ENCODE measurements around the gene CRYAA. TPM values are rescaled to one million over a fixed set of nuclear protein-coding genes. Genes with fewer than 3 reads are reported as not detected.

The CRYAA gene
- total and polyA plus RNA-seq, 11 donors = not detected

- Histone ChIP-seq H3K36me3 (no peaks in the 10 kb centered on the region), H3K4me3 (no peak overlapping the region), H3K27me3 (no peaks in the 10 kb centered on the region), H3K9me3 (peaks cover 0 to 38% (median 25%) of the 10 kb centered on the region in 12 donors), H3K4me1 (peaks cover 4 to 39% (median 25%) of the 10 kb centered on the region in 12 donors), H3K27ac (peak overlapping the region in 5 of 12 donors; percentile 10 to 61 (median 34))
- TF ChIP-seq CTCF (IDR thresholded peaks at IDR 0.05) (no peak), POLR2A (IDR thresholded peaks at IDR 0.05) (no peak)
- ATAC-seq (peak; percentile 33 to 58 (median 50)), DNase-seq (peak in 3 of 5 donors; percentile 10 to 29 (median 21))
- intact Hi-C loops (cut with DNase I) = no loop called here
- 37 to 55% (median 50%) methylated on average over 6 of the region's 6 CpGs for WGBS, 4 donors
These were observed 28.0 kb downstream of the CRYAA start for GRCh38 chr21:43196826-43197225.

- intact Hi-C loops (cut with DNase I) = no loop called here
- Histone ChIP-seq H3K9me3 (peaks cover 0 to 47% (median 27%) of the 10 kb centered on the region in 12 donors), H3K36me3 (no peaks in the 10 kb centered on the region), H3K4me3 (no peak overlapping the region), H3K27ac (no peak overlapping the region), H3K27me3 (no peaks in the 10 kb centered on the region), H3K4me1 (peaks cover 4 to 39% (median 25%) of the 10 kb centered on the region in 12 donors)
- DNase-seq = no peak
- TF ChIP-seq CTCF (IDR thresholded peaks at IDR 0.05) (no peak), POLR2A (IDR thresholded peaks at IDR 0.05) (no peak)
- 92 to 97% (median 93%) methylated on average over 2 of the region's 2 CpGs for WGBS, 4 donors
- no peak for ATAC-seq
These were observed 29.6 kb downstream of the CRYAA start for GRCh38 chr21:43198376-43198775.

GRCh38 chr21:43201491-43201890 is 32.7 kb downstream of the CRYAA start:
- WGBS, 4 donors = 81 to 97% (median 84%) methylated on average over 1 of the region's 1 CpG
- DNase-seq = no peak
- ATAC-seq = no peak
- Histone ChIP-seq H3K4me1 (peaks cover 0 to 9% (median 4%) of the 10 kb centered on the region in 12 donors), H3K36me3 (no peaks in the 10 kb centered on the region), H3K9me3 (peaks cover 0 to 47% (median 27%) of the 10 kb centered on the region in 12 donors), H3K27me3 (peaks cover 0 to 3% (median 0%) of the 10 kb centered on the region in 9 donors), H3K4me3 (no peak overlapping the region), H3K27ac (no peak overlapping the region)
- TF ChIP-seq POLR2A (IDR thresholded peaks at IDR 0.05) (no peak), CTCF (IDR thresholded peaks at IDR 0.05) (no peak)
- intact Hi-C loops (cut with DNase I) = no loop called here

GRCh38 chr21:43203591-43203990 is 34.8 kb downstream of the CRYAA start:
- no peak overlapping the region for H3K4me3 ChIP-seq
- intact Hi-C loops (cut with DNase I) = no loop called here
- peaks cover 0 to 38% (median 22%) of the 10 kb centered on the region in 12 donors for H3K9me3 ChIP-seq
- H3K36me3 ChIP-seq = no peaks in the 10 kb centered on the region
- no peak for ATAC-seq
- WGBS, 4 donors = 76 to 87% (median 79%) methylated on average over 6 of the region's 6 CpGs
- peak in 2 of 5 donors; percentile 2 to 3 for DNase-seq
- no peaks in the 10 kb centered on the region for H3K4me1 ChIP-seq
- TF ChIP-seq CTCF (IDR thresholded peaks at IDR 0.05) (no peak), POLR2A (IDR thresholded peaks at IDR 0.05) (no peak)
- peaks cover 0 to 3% (median 0%) of the 10 kb centered on the region in 9 donors for H3K27me3 ChIP-seq
- H3K27ac ChIP-seq = no peak overlapping the region

Measured in heart left ventricle (tissue), 16 donors.